NCI-H748 (cell line): ENCODE data around the gene ORM2.
"Not testable (repeated sequence)": the region's sequence is repeated elsewhere in the genome, so short reads cannot be mapped to it uniquely, and the experiment has no call there.

ENCODE experiments used
- DNase-seq: peaks from one replicate; lab custom pipeline; 2025; ENCODE audit not compliant: unreplicated experiment; lab: John Stamatoyannopoulos, UW

The ORM2 gene

DNA sequence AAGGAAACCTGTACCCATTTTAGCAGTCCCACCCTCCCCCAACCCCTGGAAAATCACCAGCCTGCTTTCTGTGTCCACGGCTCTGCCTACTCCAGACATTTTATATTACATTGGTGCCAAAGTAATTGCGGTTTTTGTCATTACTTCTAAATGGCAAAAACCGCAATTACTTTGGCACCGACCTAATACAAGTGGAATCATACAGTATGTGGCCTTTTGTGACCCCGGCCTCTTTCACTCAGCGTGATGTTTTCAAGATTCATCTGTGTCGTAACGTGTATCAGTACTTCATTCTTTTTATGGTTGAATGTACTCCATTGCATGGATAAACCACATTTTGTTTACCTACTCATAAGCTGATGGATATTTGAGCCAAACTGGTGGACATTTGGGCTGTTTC, 16.5 kb upstream of the ORM2 start:
- no peak for DNase-seq

- DNase-seq, result no peak
Observed at GRCh38 chr9:114314256-114314867, 15.3 kb upstream of the ORM2 start.

GRCh38 chr9:114314881-114315722, 14.6 kb upstream of the ORM2 start:
- no peak for DNase-seq

DNA sequence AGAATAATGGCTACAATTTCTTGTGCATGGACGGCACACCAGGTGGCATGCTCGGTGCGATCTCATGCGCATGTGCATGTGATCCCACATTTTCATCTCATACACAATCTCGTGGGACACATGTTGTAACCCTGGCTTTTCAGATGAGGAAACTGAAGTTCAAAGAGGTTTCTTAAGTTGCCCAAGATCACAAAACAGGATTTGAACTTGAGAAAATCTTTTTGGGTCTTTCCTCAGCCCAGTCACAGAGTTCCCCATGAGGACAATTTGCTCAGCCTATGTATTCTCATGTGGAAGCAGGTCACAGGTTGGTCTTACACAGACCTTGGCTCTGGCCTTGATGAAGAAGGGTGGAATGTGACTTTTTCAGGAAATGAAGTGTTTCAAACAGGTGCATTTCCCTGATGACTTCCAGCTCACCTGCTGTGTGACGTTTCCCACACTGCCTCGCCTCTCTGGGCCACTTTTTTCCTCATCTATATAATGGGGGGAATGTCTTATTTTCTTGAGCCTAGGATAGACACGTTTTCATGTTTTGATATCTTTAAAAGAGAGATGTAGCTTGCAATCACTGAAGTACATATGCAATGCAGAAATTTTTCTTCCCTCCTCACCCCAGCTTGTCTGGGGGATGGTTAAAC, 13.8 kb upstream of the ORM2 start:
- DNase-seq, result no peak

- no peak for DNase-seq
Observed at GRCh38 chr9:114316605-114317230, 13.0 kb upstream of the ORM2 start.

DNA sequence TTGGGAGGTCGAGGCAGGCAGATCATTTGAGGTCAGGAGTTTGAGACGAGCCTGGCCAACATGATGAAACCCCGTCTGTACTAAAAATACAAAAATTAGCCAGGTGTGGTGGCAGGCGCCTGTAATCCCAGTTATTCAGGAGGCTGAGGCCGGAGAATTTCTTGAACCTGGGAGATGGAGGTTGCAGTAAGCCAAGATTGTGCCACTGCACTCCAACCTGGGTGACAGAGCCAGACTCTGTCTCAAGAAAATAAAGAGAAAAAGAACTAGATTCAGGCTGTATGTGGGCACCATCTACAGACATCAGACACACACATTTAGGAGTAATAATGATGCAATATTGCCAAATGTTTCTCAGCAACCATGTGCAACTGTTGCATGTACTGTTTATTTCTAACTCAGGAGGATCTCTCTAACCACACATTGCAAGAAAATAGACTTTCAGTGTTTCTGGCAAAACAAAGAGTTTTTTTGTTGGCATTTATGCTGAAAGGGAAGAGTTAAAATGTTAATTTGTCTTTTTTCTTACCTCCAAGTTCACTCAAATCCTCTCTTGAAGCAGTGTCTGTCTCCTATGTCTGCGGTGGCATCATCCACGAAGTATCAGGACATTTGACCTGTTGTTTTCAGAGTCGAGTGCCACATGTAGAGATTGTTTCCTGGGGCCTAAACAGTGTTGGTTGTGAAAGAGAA, 11.9 kb upstream of the ORM2 start:
- no peak for DNase-seq

DNA sequence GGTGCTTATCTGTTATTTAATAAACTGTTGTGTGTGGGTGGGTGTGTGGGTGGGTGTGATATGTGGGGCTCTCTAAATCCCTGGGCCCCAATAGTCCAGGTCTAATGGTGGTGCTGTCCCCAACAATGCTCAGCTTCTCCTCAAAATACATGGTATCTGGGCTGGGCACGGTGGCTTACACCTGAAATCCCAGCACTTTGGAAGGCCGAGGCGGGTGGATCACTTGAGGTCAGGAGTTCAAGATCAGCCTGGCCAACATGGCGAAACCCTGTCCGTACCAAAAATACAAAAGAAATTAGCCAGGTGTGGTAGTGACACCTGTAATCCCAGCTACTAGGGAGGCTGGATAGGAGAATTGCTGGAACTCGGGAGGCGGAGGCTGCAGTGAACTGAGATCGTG, 11.3 kb upstream of the ORM2 start:
- DNase-seq, result no peak

GRCh38 chr9:114319147-114319546, 10.5 kb upstream of the ORM2 start:
- DNase-seq, result peak; percentile 56

DNA sequence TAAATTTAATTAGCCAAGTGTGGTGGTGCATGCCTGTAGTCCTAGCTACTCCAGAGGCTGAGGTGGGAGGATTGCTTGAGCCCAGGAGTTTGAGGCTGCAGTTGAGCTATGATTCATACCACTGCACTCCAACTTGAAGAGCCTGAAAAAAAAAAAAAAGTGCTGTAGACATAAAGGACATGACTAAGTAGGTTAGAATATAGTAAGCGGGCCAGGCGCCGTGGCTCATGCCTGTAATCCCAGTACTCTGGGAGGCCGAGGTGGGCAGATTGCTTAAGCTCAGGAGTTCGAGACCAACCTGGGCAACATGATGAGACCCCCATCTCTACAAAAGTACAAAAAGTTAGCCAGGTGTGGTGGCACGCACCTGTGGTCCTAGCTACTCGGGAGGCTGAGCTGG, 9.0 kb upstream of the ORM2 start:
- DNase-seq, result not testable (repeated sequence)

DNA sequence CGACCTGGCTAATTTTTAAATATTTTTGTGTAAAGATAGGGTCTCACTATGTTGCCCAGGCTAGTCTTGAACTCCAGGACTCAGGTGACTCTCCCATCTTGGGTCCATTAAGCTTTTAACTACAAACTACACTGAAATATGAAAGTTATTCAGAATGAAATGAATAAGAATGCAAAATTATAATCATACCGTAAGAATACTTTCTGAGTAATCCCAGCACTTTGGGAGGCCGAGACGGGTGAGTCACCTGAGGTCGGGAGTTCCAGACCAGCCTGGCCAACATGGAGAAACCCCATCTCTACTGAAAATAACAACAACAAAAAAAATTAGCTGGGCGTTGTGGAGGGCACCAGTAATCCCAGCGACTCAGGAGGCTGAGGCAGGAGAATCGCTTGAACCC, 7.9 kb upstream of the ORM2 start:
- no peak for DNase-seq

GRCh38 chr9:114322160-114322818, 7.4 kb upstream of the ORM2 start:
- DNase-seq, result not testable (repeated sequence)

DNA sequence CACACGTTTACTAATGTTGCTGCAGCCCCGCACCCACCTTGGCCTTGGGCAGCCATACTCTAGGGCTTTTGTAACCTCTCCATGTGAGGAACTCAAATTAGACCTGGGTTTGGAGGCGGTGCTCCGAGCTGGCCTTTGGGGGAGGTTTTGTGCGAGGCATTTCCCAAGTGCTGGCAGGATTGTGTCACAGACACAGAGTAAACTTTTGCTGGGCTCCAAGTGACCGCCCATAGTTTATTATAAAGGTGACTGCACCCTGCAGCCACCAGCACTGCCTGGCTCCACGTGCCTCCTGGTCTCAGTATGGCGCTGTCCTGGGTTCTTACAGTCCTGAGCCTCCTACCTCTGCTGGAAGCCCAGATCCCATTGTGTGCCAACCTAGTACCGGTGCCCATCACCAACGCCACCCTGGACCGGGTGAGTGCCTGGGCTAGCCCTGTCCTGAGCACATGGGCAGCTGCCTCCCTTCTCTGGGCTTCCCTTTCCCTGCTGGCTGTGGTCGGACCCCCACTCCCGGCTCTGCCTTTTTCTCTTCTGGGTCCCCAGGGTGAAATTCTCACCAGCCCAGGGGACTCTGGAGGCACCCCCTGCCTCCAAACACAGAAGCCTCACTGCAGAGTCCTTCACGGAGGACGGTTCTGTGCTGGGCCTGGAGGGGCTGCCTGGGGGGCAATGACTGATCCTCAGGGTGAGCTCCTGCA, 6.7 kb upstream of the ORM2 start, which contains the start of gene ORM1:
Gene ORM1, plus strand, starts transcription at position 268 of the 701 bp plus-strand sequence. Its CDS starts 36 bp downstream, at position 304.
- not testable (repeated sequence) for DNase-seq

- DNase-seq, result not testable (repeated sequence)
Observed at GRCh38 chr9:114323849-114324248, 5.8 kb upstream of the ORM2 start.

- no peak for DNase-seq
Observed at GRCh38 chr9:114324492-114324891, 5.2 kb upstream of the ORM2 start.

- DNase-seq, result not testable (repeated sequence)
Observed at GRCh38 chr9:114324965-114325364, 4.7 kb upstream of the ORM2 start.

GRCh38 chr9:114325684-114326254, 3.9 kb upstream of the ORM2 start:
- not testable (repeated sequence) for DNase-seq

DNA sequence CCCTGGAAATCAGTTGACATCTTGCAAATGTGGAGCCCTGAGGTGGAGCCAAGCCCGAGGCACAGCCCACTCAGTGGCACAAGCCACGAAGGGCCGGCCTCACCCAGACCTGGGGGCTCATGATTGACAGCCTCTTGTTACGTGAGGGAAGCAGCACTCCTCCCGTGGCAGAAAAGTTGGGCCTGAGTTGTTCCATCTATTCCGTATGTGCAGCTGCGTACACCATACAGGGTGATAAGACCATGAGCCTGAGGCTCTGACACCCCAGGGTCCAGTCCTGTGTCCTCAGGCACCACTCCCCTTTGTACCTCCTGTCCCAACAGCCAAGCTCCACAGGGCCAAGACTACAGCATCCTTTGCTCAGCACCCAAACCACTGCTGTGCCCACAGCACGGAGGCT, 1.9 kb upstream of the ORM2 start:
- no peak for DNase-seq

DNA sequence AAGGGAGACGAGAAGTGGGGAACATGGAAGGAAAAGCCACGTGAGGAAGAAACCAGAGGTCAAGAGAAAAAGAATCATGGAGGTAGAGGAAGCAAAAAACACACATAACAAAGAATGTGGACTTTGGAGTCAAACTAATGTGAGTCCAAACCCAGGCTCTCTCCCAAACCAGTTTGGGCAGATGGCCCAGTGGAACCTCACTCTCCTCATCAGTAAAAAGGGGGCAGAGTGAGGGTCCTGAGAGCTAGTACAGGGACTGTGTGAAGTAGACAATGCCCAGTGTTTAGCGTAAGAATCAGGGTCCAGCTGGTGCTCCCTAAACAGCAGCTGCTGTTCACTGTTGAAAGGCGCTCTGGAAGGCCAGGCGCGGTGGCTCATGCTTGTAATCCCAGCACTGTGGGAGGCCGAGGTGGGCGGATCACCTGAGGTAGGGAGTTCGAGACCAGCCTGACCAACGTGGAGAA, 1.3 kb upstream of the ORM2 start:
- not testable (repeated sequence) for DNase-seq

GRCh38 chr9:114328937-114329624, 588 bp upstream of the ORM2 start:
- not testable (repeated sequence) for DNase-seq
